Measurements from ENCODE around the gene OTOF. TPM values are rescaled to one million over a fixed set of nuclear protein-coding genes. Genes with fewer than 3 reads are reported as not detected.

OTOF gene
- total and polyA plus RNA-seq, 2 experiments from 2014 or later = 0.21 to 0.23 TPM

- TF ChIP-seq, protein P1, sequence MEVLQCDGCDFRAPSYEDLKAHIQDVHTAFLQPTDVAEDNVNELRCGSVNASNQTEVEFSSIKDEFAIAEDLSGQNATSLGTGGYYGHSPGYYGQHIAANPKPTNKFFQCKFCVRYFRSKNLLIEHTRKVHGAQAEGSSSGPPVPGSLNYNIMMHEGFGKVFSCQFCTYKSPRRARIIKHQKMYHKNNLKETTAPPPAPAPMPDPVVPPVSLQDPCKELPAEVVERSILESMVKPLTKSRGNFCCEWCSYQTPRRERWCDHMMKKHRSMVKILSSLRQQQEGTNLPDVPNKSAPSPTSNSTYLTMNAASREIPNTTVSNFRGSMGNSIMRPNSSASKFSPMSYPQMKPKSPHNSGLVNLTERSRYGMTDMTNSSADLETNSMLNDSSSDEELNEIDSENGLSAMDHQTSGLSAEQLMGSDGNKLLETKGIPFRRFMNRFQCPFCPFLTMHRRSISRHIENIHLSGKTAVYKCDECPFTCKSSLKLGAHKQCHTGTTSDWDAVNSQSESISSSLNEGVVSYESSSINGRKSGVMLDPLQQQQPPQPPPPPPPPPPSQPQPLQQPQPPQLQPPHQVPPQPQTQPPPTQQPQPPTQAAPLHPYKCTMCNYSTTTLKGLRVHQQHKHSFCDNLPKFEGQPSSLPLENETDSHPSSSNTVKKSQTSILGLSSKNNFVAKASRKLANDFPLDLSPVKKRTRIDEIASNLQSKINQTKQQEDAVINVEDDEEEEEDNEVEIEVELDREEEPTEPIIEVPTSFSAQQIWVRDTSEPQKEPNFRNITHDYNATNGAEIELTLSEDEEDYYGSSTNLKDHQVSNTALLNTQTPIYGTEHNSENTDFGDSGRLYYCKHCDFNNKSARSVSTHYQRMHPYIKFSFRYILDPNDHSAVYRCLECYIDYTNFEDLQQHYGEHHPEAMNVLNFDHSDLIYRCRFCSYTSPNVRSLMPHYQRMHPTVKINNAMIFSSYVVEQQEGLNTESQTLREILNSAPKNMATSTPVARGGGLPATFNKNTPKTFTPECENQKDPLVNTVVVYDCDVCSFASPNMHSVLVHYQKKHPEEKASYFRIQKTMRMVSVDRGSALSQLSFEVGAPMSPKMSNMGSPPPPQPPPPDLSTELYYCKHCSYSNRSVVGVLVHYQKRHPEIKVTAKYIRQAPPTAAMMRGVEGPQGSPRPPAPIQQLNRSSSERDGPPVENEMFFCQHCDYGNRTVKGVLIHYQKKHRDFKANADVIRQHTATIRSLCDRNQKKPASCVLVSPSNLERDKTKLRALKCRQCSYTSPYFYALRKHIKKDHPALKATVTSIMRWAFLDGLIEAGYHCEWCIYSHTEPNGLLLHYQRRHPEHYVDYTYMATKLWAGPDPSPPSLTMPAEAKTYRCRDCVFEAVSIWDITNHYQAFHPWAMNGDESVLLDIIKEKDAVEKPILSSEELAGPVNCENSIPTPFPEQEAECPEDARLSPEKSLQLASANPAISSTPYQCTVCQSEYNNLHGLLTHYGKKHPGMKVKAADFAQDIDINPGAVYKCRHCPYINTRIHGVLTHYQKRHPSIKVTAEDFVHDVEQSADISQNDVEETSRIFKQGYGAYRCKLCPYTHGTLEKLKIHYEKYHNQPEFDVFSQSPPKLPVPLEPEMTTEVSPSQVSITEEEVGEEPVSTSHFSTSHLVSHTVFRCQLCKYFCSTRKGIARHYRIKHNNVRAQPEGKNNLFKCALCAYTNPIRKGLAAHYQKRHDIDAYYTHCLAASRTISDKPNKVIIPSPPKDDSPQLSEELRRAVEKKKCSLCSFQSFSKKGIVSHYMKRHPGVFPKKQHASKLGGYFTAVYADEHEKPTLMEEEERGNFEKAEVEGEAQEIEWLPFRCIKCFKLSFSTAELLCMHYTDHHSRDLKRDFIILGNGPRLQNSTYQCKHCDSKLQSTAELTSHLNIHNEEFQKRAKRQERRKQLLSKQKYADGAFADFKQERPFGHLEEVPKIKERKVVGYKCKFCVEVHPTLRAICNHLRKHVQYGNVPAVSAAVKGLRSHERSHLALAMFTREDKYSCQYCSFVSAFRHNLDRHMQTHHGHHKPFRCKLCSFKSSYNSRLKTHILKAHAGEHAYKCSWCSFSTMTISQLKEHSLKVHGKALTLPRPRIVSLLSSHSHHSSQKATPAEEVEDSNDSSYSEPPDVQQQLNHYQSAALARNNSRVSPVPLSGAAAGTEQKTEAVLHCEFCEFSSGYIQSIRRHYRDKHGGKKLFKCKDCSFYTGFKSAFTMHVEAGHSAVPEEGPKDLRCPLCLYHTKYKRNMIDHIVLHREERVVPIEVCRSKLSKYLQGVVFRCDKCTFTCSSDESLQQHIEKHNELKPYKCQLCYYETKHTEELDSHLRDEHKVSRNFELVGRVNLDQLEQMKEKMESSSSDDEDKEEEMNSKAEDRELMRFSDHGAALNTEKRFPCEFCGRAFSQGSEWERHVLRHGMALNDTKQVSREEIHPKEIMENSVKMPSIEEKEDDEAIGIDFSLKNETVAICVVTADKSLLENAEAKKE (CRISPR knock-in tag; IDR thresholded peaks at IDR 0.05) = no peak
- TF ChIP-seq, protein P2, sequence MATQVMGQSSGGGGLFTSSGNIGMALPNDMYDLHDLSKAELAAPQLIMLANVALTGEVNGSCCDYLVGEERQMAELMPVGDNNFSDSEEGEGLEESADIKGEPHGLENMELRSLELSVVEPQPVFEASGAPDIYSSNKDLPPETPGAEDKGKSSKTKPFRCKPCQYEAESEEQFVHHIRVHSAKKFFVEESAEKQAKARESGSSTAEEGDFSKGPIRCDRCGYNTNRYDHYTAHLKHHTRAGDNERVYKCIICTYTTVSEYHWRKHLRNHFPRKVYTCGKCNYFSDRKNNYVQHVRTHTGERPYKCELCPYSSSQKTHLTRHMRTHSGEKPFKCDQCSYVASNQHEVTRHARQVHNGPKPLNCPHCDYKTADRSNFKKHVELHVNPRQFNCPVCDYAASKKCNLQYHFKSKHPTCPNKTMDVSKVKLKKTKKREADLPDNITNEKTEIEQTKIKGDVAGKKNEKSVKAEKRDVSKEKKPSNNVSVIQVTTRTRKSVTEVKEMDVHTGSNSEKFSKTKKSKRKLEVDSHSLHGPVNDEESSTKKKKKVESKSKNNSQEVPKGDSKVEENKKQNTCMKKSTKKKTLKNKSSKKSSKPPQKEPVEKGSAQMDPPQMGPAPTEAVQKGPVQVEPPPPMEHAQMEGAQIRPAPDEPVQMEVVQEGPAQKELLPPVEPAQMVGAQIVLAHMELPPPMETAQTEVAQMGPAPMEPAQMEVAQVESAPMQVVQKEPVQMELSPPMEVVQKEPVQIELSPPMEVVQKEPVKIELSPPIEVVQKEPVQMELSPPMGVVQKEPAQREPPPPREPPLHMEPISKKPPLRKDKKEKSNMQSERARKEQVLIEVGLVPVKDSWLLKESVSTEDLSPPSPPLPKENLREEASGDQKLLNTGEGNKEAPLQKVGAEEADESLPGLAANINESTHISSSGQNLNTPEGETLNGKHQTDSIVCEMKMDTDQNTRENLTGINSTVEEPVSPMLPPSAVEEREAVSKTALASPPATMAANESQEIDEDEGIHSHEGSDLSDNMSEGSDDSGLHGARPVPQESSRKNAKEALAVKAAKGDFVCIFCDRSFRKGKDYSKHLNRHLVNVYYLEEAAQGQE (IDR thresholded peaks at IDR 0.05; ENCODE audit: unreplicated experiment) = no peak
- TF ChIP-seq JUNB (IDR thresholded peaks at IDR 0.05; ENCODE audit: unreplicated experiment) = no peak
- TF ChIP-seq STAT1 (IDR thresholded peaks at IDR 0.05; ENCODE audit: unreplicated experiment) = no peak
- no peak for TF ChIP-seq EZH2 (IDR thresholded peaks at IDR 0.05; ENCODE audit: low read depth, unreplicated experiment)
Measured at GRCh38 chr2:26479789-26480565, 2.1 kb upstream of the OTOF start (continued).

All from GM23338 (cell line).